GM12801 (cell line): Measurements from ENCODE around the gene RNF11.

Source experiments
- CTCF ChIP-seq: IDR thresholded peaks from one replicate; pipeline ENCODE4 v1.5.1; 2011; ENCODE audit warnings: control low read depth; ENCODE audit not compliant: insufficient read length; ENCODE audit errors: extremely low read depth

The RNF11 gene

GRCh38 chr1:51234721-51235425, 1.2 kb upstream of the RNF11 start:
- TF ChIP-seq CTCF, result no peak

GRCh38 chr1:51236531-51237350, 668 bp downstream of the RNF11 start:
- TF ChIP-seq CTCF, result no peak

GRCh38 chr1:51237351-51238033, 1.4 kb downstream of the RNF11 start:
- no peak for TF ChIP-seq CTCF

GRCh38 chr1:51238034-51238403, 1.9 kb downstream of the RNF11 start:
- no peak for TF ChIP-seq CTCF

- TF ChIP-seq CTCF, result no peak
These were observed 4.0 kb downstream of the RNF11 start for GRCh38 chr1:51240084-51240483.

- TF ChIP-seq CTCF, result no peak
These were observed 5.0 kb downstream of the RNF11 start for GRCh38 chr1:51241119-51241518.

GRCh38 chr1:51242546-51242945, 6.5 kb downstream of the RNF11 start:
- no peak for TF ChIP-seq CTCF
